WTC11 (cell line): Measurements from ENCODE around the gene LOXL3. TPM values are rescaled to one million over a fixed set of nuclear protein-coding genes. Genes with fewer than 3 reads are reported as not detected.
A peak's percentile ranks its signal among the peaks of the same experiment; 100 is the strongest.

Experiments
- ATF2 ChIP-seq: sonication (generic); formaldehyde crosslinking; IDR thresholded peaks from 2 replicates; pipeline ENCODE4 v1.8.1; 2022; ENCODE audit warnings: low read depth, missing genetic modification reagents, borderline replicate concordance
- E2F5 ChIP-seq: sonication (generic); formaldehyde crosslinking; IDR thresholded peaks from 2 replicates; pipeline ENCODE4 v1.8.1; 2022; ENCODE audit warnings: mild to moderate bottlenecking, moderate library complexity, missing genetic modification reagents
- ESRRA ChIP-seq: sonication (generic); formaldehyde crosslinking; IDR thresholded peaks from 2 replicates; pipeline ENCODE4 v1.8.1; 2022; ENCODE audit warnings: mild to moderate bottlenecking, missing genetic modification reagents, borderline replicate concordance
- ETV6 ChIP-seq: sonication (generic); formaldehyde crosslinking; IDR thresholded peaks from 2 replicates; pipeline ENCODE4 v1.8.1; 2022; ENCODE audit warnings: mild to moderate bottlenecking, missing genetic modification reagents
- FOXP1 ChIP-seq: sonication (generic); formaldehyde crosslinking; IDR thresholded peaks from 2 replicates; pipeline ENCODE4 v1.8.0; 2022; ENCODE audit warnings: missing genetic modification reagents, mild to moderate bottlenecking, moderate library complexity, borderline replicate concordance
- FOXP4 ChIP-seq: sonication (generic); formaldehyde crosslinking; IDR thresholded peaks from 2 replicates; pipeline ENCODE4 v1.8.0; 2022; ENCODE audit warnings: mild to moderate bottlenecking, missing genetic modification reagents
- KAT7 ChIP-seq: sonication (generic); formaldehyde crosslinking; IDR thresholded peaks from 2 replicates; pipeline ENCODE4 v1.8.1; 2023; ENCODE audit warnings: missing genetic modification reagents, mild to moderate bottlenecking, borderline replicate concordance
- MAX ChIP-seq: sonication (generic); formaldehyde crosslinking; IDR thresholded peaks from 2 replicates; pipeline ENCODE4 v1.8.0; 2022; ENCODE audit warnings: mild to moderate bottlenecking, missing genetic modification reagents
- MLX ChIP-seq: sonication (generic); formaldehyde crosslinking; IDR thresholded peaks from 2 replicates; pipeline ENCODE4 v1.8.1; 2023; ENCODE audit warnings: mild to moderate bottlenecking, missing genetic modification reagents, moderate library complexity
- MYBL2 ChIP-seq: sonication (generic); formaldehyde crosslinking; IDR thresholded peaks from 2 replicates; pipeline ENCODE4 v1.8.1; 2023; ENCODE audit warnings: mild to moderate bottlenecking, moderate library complexity, missing genetic modification reagents
- NFATC4 ChIP-seq: fragments of 250-450 bp; sonication (Bioruptor Pico); IDR thresholded peaks from 2 replicates; pipeline ENCODE4 v1.9.0; 2021; ENCODE audit warnings: mild to moderate bottlenecking
- NFYB ChIP-seq: sonication (generic); formaldehyde crosslinking; conservative IDR thresholded peaks from 2 replicates; pipeline ENCODE4 v1.8.0; 2022; ENCODE audit warnings: low read depth, missing genetic modification reagents
- OVOL2 ChIP-seq: fragments of 250-450 bp; sonication (Bioruptor Pico); IDR thresholded peaks from 2 replicates; pipeline ENCODE4 v1.9.0; 2021; ENCODE audit warnings: mild to moderate bottlenecking, borderline replicate concordance
- RORB ChIP-seq: fragments of 250-450 bp; sonication (Bioruptor Pico); IDR thresholded peaks from 2 replicates; pipeline ENCODE4 v1.9.0; 2021; ENCODE audit warnings: mild to moderate bottlenecking
- SMAD3 ChIP-seq: sonication (generic); formaldehyde crosslinking; IDR thresholded peaks from 2 replicates; pipeline ENCODE4 v1.8.0; 2022; ENCODE audit warnings: missing genetic modification reagents, mild to moderate bottlenecking, borderline replicate concordance
- SMAD4 ChIP-seq: sonication (generic); formaldehyde crosslinking; IDR thresholded peaks from 2 replicates; pipeline ENCODE4 v1.8.0; 2022; ENCODE audit warnings: mild to moderate bottlenecking, missing genetic modification reagents
- SOX15 ChIP-seq: fragments of 250-450 bp; sonication (Bioruptor Pico); IDR thresholded peaks from 2 replicates; pipeline ENCODE4 v1.9.0; 2021; ENCODE audit warnings: mild to moderate bottlenecking
- TCF7 ChIP-seq: sonication (generic); formaldehyde crosslinking; IDR thresholded peaks from 2 replicates; pipeline ENCODE4 v1.8.0; 2022; ENCODE audit warnings: mild to moderate bottlenecking, low read depth, missing genetic modification reagents, moderate library complexity
- TEAD1 ChIP-seq: sonication (generic); formaldehyde crosslinking; IDR thresholded peaks from 2 replicates; pipeline ENCODE4 v1.8.0; 2022; ENCODE audit warnings: mild to moderate bottlenecking, missing genetic modification reagents
- TEAD4 ChIP-seq: sonication (generic); formaldehyde crosslinking; IDR thresholded peaks from 2 replicates; pipeline ENCODE4 v1.8.0; 2022; ENCODE audit warnings: mild to moderate bottlenecking, missing genetic modification reagents
- USF1 ChIP-seq: sonication (generic); formaldehyde crosslinking; IDR thresholded peaks from 2 replicates; pipeline ENCODE4 v1.8.0; 2022; ENCODE audit warnings: mild to moderate bottlenecking, missing genetic modification reagents
- USF2 ChIP-seq: sonication (generic); formaldehyde crosslinking; IDR thresholded peaks from 2 replicates; pipeline ENCODE4 v1.8.1; 2023; ENCODE audit warnings: mild to moderate bottlenecking, missing genetic modification reagents, moderate library complexity
- ZNF232 ChIP-seq: sonication (generic); formaldehyde crosslinking; IDR thresholded peaks from 2 replicates; pipeline ENCODE4 v1.8.0; 2022; ENCODE audit warnings: mild to moderate bottlenecking, missing genetic modification reagents
- total RNA-seq: library from RNA; stranded (reverse); gene quantifications from 3 replicates; pipeline ENCODE4 v1.2.3, GENCODE V29; 2021

Gene LOXL3
- total RNA-seq, 1 experiment from 2014 or later, result 21.1 TPM

- TF ChIP-seq ESRRA (CRISPR knock-in tag), result no peak
- TF ChIP-seq OVOL2 (CRISPR knock-in tag), result no peak
- no peak for TF ChIP-seq MYBL2
- TF ChIP-seq SOX15, result no peak
- peak; percentile 62; the same call in 1 of the 2 replicates for TF ChIP-seq ETV6 (CRISPR knock-in tag)
- TF ChIP-seq E2F5, result no peak
- TF ChIP-seq MAX (CRISPR knock-in tag), result peak; percentile 89
- TF ChIP-seq ATF2 (CRISPR knock-in tag), result no peak
- TF ChIP-seq NFATC4 (CRISPR knock-in tag), result no peak
- TF ChIP-seq SMAD3 (CRISPR knock-in tag), result 0 out of 2 replicates have a peak, but pooled peaks have one; percentile 51
- peak; percentile 91 for TF ChIP-seq USF2
- TF ChIP-seq ZNF232, result peak; percentile 51; the same call in 1 of the 2 replicates
- no peak for TF ChIP-seq SMAD4 (CRISPR knock-in tag)
- peak; percentile 93 for TF ChIP-seq USF1 (CRISPR knock-in tag)
- 0 out of 2 replicates have a peak, but pooled peaks have one; percentile 16 for TF ChIP-seq NFYB (CRISPR knock-in tag)
- TF ChIP-seq FOXP4 (CRISPR knock-in tag), result no peak
- TF ChIP-seq MLX (CRISPR knock-in tag), result no peak
- TF ChIP-seq TEAD4, result no peak
- TF ChIP-seq KAT7 (CRISPR knock-in tag), result peak; percentile 63; the same call in 1 of the 2 replicates
- TF ChIP-seq RORB (CRISPR knock-in tag), result no peak
- no peak for TF ChIP-seq TCF7
- TF ChIP-seq FOXP1 (CRISPR knock-in tag), result peak; percentile 75; the same call in 1 of the 2 replicates
- TF ChIP-seq TEAD1 (CRISPR knock-in tag), result peak; percentile 87
Measured at GRCh38 chr2:74507145-74507925, 46.4 kb downstream of the LOXL3 start, which contains the start of gene PCGF1 (continued).
